Measurements from ENCODE around the gene C11orf91.
A peak's percentile ranks its signal among the peaks of the same experiment; 100 is the strongest.

The C11orf91 gene

GRCh38 chr11:33696931-33697638 is 3.5 kb downstream of the C11orf91 start:
- no peak for DNase-seq (ENCODE audit: low spot score)
- Mint-ChIP-seq H3K27ac (no peak overlapping the region), H3K4me3 (no peak overlapping the region), H3K36me3 (ENCODE audit: low read depth) (no peaks in the 10 kb centered on the region), H3K27me3 (ENCODE audit: low read depth) (peaks cover 35% of the 10 kb centered on the region), H3K4me1 (ENCODE audit: low read depth) (peaks cover 14% of the 10 kb centered on the region), H3K9me3 (no peaks in the 10 kb centered on the region)

GRCh38 chr11:33696411-33696810 is 4.2 kb downstream of the C11orf91 start:
- Mint-ChIP-seq H3K4me1 (ENCODE audit: low read depth) (peaks cover 11% of the 10 kb centered on the region), H3K9me3 (no peaks in the 10 kb centered on the region), H3K36me3 (ENCODE audit: low read depth) (no peaks in the 10 kb centered on the region), H3K4me3 (no peak overlapping the region), H3K27me3 (ENCODE audit: low read depth) (peaks cover 35% of the 10 kb centered on the region), H3K27ac (no peak overlapping the region)
- no peak for DNase-seq (ENCODE audit: low spot score)

GRCh38 chr11:33695051-33695566 is 5.5 kb downstream of the C11orf91 start:
- peaks cover 8% of the 10 kb centered on the region for H3K4me1 Mint-ChIP-seq (ENCODE audit: low read depth)
- H3K4me3 Mint-ChIP-seq = no peak overlapping the region
- no peak for DNase-seq (ENCODE audit: low spot score)
- H3K27me3 Mint-ChIP-seq (ENCODE audit: low read depth) = peaks cover 35% of the 10 kb centered on the region
- H3K36me3 Mint-ChIP-seq (ENCODE audit: low read depth) = no peaks in the 10 kb centered on the region
- no peak overlapping the region for H3K27ac Mint-ChIP-seq
- H3K9me3 Mint-ChIP-seq = no peaks in the 10 kb centered on the region

GRCh38 chr11:33694346-33695050 is 6.1 kb downstream of the C11orf91 start:
- no peak for DNase-seq (ENCODE audit: low spot score)
- Mint-ChIP-seq H3K4me3 (no peak overlapping the region), H3K4me1 (ENCODE audit: low read depth) (peaks cover 4% of the 10 kb centered on the region), H3K27ac (no peak overlapping the region), H3K9me3 (no peaks in the 10 kb centered on the region), H3K27me3 (ENCODE audit: low read depth) (peaks cover 30% of the 10 kb centered on the region), H3K36me3 (ENCODE audit: low read depth) (no peaks in the 10 kb centered on the region)

GRCh38 chr11:33692541-33692940 is 8.1 kb downstream of the C11orf91 start:
- no peak for DNase-seq (ENCODE audit: low spot score)
- Mint-ChIP-seq H3K4me3 (no peak overlapping the region), H3K9me3 (no peaks in the 10 kb centered on the region), H3K27me3 (ENCODE audit: low read depth) (peaks cover 19% of the 10 kb centered on the region), H3K27ac (no peak overlapping the region), H3K36me3 (ENCODE audit: low read depth) (no peaks in the 10 kb centered on the region), H3K4me1 (ENCODE audit: low read depth) (peaks cover 4% of the 10 kb centered on the region)

- no peaks in the 10 kb centered on the region for H3K36me3 Mint-ChIP-seq (ENCODE audit: low read depth)
- peaks cover 4% of the 10 kb centered on the region for H3K9me3 Mint-ChIP-seq
- no peak overlapping the region for H3K4me3 Mint-ChIP-seq
- H3K27ac Mint-ChIP-seq = no peak overlapping the region
- H3K4me1 Mint-ChIP-seq (ENCODE audit: low read depth) = peaks cover 4% of the 10 kb centered on the region
- no peak for DNase-seq (ENCODE audit: low spot score)
- H3K27me3 Mint-ChIP-seq (ENCODE audit: low read depth) = peaks cover 16% of the 10 kb centered on the region
Observed at GRCh38 chr11:33692013-33692504, 8.6 kb downstream of the C11orf91 start.

GRCh38 chr11:33691066-33691864 is 9.4 kb downstream of the C11orf91 start:
- Mint-ChIP-seq H3K27me3 (ENCODE audit: low read depth) (peaks cover 8% of the 10 kb centered on the region), H3K4me1 (ENCODE audit: low read depth) (peaks cover 3% of the 10 kb centered on the region), H3K27ac (no peak overlapping the region), H3K36me3 (ENCODE audit: low read depth) (no peaks in the 10 kb centered on the region), H3K9me3 (peaks cover 4% of the 10 kb centered on the region), H3K4me3 (no peak overlapping the region)
- DNase-seq (ENCODE audit: low spot score) = no peak

- no peak overlapping the region for H3K4me3 Mint-ChIP-seq
- H3K27ac Mint-ChIP-seq = no peak overlapping the region
- H3K4me1 Mint-ChIP-seq (ENCODE audit: low read depth) = peaks cover 3% of the 10 kb centered on the region
- peak; percentile 22 for DNase-seq (ENCODE audit: low spot score)
- H3K27me3 Mint-ChIP-seq (ENCODE audit: low read depth) = peaks cover 3% of the 10 kb centered on the region
- no peaks in the 10 kb centered on the region for H3K36me3 Mint-ChIP-seq (ENCODE audit: low read depth)
- H3K9me3 Mint-ChIP-seq = peaks cover 4% of the 10 kb centered on the region
Observed at GRCh38 chr11:33690290-33691065, 10.1 kb downstream of the C11orf91 start.

- DNase-seq (ENCODE audit: low spot score) = no peak
- Mint-ChIP-seq H3K27me3 (ENCODE audit: low read depth) (no peaks in the 10 kb centered on the region), H3K36me3 (ENCODE audit: low read depth) (no peaks in the 10 kb centered on the region), H3K4me1 (ENCODE audit: low read depth) (peaks cover 3% of the 10 kb centered on the region), H3K4me3 (no peak overlapping the region), H3K27ac (no peak overlapping the region), H3K9me3 (peaks cover 4% of the 10 kb centered on the region)
Observed at GRCh38 chr11:33689501-33689900, 11.1 kb downstream of the C11orf91 start.

GRCh38 chr11:33689085-33689484 is 11.5 kb downstream of the C11orf91 start:
- no peak for DNase-seq (ENCODE audit: low spot score)
- Mint-ChIP-seq H3K27ac (no peak overlapping the region), H3K9me3 (peaks cover 4% of the 10 kb centered on the region), H3K4me1 (ENCODE audit: low read depth) (peaks cover 3% of the 10 kb centered on the region), H3K27me3 (ENCODE audit: low read depth) (peaks cover 4% of the 10 kb centered on the region), H3K4me3 (no peak overlapping the region), H3K36me3 (ENCODE audit: low read depth) (no peaks in the 10 kb centered on the region)

GRCh38 chr11:33687733-33688479 is 12.7 kb downstream of the C11orf91 start:
- H3K36me3 Mint-ChIP-seq (ENCODE audit: low read depth) = no peaks in the 10 kb centered on the region
- peaks cover 3% of the 10 kb centered on the region for H3K4me1 Mint-ChIP-seq (ENCODE audit: low read depth)
- H3K27me3 Mint-ChIP-seq (ENCODE audit: low read depth) = peaks cover 5% of the 10 kb centered on the region
- DNase-seq (ENCODE audit: low spot score) = no peak
- H3K4me3 Mint-ChIP-seq = no peak overlapping the region
- no peak overlapping the region for H3K27ac Mint-ChIP-seq
- peaks cover 4% of the 10 kb centered on the region for H3K9me3 Mint-ChIP-seq

- DNase-seq (ENCODE audit: low spot score) = no peak
- peaks cover 4% of the 10 kb centered on the region for H3K9me3 Mint-ChIP-seq
- no peaks in the 10 kb centered on the region for H3K36me3 Mint-ChIP-seq (ENCODE audit: low read depth)
- H3K27me3 Mint-ChIP-seq (ENCODE audit: low read depth) = peaks cover 21% of the 10 kb centered on the region
- H3K27ac Mint-ChIP-seq = no peak overlapping the region
- H3K4me3 Mint-ChIP-seq = no peak overlapping the region
- peaks cover 6% of the 10 kb centered on the region for H3K4me1 Mint-ChIP-seq (ENCODE audit: low read depth)
Observed at GRCh38 chr11:33685082-33685481, 15.5 kb downstream of the C11orf91 start.
